ENCODE measurements around the gene PARD3. TPM values are rescaled to one million over a fixed set of nuclear protein-coding genes. Genes with fewer than 3 reads are reported as not detected.

The PARD3 gene
- total RNA-seq, 4 donors from 2014 or later, result 39.2 to 124 (median 48.0) TPM

DNA sequence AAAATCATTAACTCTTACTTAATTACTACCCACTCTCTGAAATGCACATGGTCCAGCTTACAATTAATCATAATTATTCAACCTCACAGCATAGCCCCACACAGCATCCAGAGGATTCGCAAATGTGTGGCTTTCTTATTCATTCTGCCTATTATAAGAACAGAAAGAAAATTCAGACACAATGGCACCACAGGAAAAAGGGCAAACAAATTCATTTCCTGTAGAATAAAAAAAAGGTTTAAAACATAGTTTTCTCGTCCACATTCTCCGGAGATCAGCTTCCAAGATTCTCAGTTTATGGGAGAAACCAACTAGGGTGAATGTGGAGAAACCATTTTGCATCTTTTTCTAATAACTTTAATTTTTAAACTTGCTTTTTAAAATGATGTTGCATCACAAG is 201.6 kb downstream of the PARD3 start:
- DNase-seq, result no peak
- no peaks in the 10 kb centered on the region for H3K27me3 ChIP-seq

DNA sequence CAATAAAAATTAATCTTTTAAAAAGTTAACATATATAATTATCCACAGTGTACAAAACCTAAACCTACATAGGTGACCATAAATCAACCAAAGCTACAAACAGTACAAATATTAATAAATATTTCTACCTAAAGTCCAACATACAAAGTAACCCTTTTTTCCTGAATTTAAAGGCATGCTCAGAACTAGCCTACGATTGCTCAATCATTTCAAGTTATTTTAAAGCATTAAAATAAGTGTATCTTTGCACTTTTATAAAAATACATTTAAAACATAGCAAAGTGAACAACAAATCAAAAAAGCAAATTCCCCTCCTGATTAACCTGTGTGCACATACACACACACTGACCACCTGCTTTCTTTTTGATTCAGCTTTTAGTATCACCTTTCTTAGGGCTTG is 202.2 kb downstream of the PARD3 start:
- TF ChIP-seq, protein P1, sequence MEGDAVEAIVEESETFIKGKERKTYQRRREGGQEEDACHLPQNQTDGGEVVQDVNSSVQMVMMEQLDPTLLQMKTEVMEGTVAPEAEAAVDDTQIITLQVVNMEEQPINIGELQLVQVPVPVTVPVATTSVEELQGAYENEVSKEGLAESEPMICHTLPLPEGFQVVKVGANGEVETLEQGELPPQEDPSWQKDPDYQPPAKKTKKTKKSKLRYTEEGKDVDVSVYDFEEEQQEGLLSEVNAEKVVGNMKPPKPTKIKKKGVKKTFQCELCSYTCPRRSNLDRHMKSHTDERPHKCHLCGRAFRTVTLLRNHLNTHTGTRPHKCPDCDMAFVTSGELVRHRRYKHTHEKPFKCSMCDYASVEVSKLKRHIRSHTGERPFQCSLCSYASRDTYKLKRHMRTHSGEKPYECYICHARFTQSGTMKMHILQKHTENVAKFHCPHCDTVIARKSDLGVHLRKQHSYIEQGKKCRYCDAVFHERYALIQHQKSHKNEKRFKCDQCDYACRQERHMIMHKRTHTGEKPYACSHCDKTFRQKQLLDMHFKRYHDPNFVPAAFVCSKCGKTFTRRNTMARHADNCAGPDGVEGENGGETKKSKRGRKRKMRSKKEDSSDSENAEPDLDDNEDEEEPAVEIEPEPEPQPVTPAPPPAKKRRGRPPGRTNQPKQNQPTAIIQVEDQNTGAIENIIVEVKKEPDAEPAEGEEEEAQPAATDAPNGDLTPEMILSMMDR (IDR thresholded peaks at IDR 0.05), result no peak
- TF ChIP-seq POLR2A (IDR thresholded peaks at IDR 0.05), result no peak
- Histone ChIP-seq H3K27me3 (no peaks in the 10 kb centered on the region), H3K9me3 (no peaks in the 10 kb centered on the region), H3K4me3 (no peak overlapping the region), H3K36me3 (no peaks in the 10 kb centered on the region), H3K4me1 (no peaks in the 10 kb centered on the region), H3K27ac (no peak overlapping the region)
- DNase-seq, result no peak

More for the DNA sequence above, 201.6 kb downstream of the PARD3 start:
- Histone ChIP-seq H3K4me3 (no peak overlapping the region), H3K27ac (no peak overlapping the region), H3K4me1 (no peaks in the 10 kb centered on the region), H3K36me3 (no peaks in the 10 kb centered on the region), H3K9me3 (no peaks in the 10 kb centered on the region)
- no peak for TF ChIP-seq POLR2A (IDR thresholded peaks at IDR 0.05)
- TF ChIP-seq, protein P1 (IDR thresholded peaks at IDR 0.05), result no peak

DNA sequence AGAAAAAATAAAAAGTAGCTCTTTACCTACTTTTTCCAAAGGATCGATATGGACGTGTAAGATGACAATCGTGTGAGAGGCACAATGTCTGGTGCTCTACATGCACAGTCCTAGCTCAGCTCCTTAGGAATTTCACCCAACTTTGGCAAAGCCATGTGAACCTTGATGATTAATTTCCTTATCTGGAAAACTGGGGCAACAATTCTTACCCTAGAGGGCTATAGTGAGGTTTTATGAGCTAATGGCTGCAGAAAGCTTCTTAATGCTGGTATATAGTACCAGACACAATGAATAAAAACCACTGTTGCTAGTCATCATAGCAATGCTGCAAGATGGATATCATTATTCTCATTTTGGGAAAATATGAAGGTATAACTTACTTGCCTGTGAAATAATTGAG is 202.7 kb downstream of the PARD3 start:
- no peaks in the 10 kb centered on the region for H3K9me3 ChIP-seq
- TF ChIP-seq POLR2A (IDR thresholded peaks at IDR 0.05), result no peak
- TF ChIP-seq, protein P1 (IDR thresholded peaks at IDR 0.05), result no peak
- H3K27me3 ChIP-seq, result no peaks in the 10 kb centered on the region
- no peaks in the 10 kb centered on the region for H3K36me3 ChIP-seq
- no peak overlapping the region for H3K27ac ChIP-seq
- H3K4me1 ChIP-seq, result no peaks in the 10 kb centered on the region
- no peak for DNase-seq
- no peak overlapping the region for H3K4me3 ChIP-seq

DNA sequence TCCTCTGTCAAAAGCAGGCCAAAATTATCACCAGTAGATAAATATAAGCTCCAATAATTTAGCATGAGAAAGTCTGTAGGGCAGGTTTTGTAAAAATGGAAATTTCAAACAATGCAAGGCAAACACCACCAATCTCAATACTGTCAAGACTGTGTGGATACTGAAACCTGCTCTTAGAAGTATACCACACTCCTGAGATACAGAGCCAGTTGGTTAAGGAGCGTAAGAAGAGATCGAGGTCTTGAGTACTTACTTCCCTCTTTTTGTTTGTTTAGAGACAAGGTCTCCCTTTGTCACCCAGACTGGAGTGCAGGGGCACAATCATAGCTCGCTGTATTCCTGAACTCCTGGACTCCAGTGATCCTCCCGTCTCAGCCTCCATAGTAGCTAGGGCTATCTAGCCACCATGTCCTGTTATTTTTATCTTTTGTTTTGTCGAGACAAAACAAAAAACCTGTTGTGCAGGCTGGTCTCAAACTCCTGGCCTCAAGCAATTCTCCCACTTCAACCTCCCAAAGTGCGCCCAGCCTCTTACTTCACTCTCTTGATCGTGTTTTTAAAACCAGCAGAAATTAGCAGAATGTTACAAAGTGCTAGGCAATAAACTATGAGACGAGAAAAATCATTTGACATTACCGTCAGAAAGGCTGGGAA is 205.7 kb downstream of the PARD3 start:
- TF ChIP-seq, protein P1 (IDR thresholded peaks at IDR 0.05), result no peak
- TF ChIP-seq POLR2A (IDR thresholded peaks at IDR 0.05), result no peak
- no peak overlapping the region for H3K27ac ChIP-seq
- H3K4me3 ChIP-seq, result no peak overlapping the region

DNA sequence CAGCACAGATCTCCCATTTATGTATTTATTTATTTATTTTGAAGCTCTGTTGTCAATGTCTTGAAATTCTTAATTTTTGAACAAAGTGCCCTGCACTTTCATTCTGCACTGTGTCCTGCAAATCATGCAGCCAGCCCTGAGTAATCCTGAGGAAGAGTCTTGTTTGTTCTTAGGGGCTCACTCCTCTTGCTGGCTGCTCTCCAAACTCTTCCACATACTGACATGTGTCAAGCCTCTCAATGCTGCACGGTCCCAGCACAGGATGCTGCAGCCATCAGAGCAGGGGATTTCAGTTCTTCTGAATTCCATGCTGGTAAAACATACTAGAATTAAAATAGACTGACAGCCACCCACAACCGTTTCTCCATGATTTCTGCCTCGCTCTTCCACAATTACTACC is 207.2 kb downstream of the PARD3 start:
- no peak overlapping the region for H3K4me3 ChIP-seq
- no peaks in the 10 kb centered on the region for H3K9me3 ChIP-seq
- no peak for TF ChIP-seq POLR2A (IDR thresholded peaks at IDR 0.05)
- TF ChIP-seq, protein P1 (IDR thresholded peaks at IDR 0.05), result no peak
- DNase-seq, result no peak
- no peak overlapping the region for H3K27ac ChIP-seq
- no peaks in the 10 kb centered on the region for H3K36me3 ChIP-seq
- no peaks in the 10 kb centered on the region for H3K27me3 ChIP-seq
- no peaks in the 10 kb centered on the region for H3K4me1 ChIP-seq

More for the DNA sequence above, 205.7 kb downstream of the PARD3 start:
- DNase-seq, result no peak
- H3K4me1 ChIP-seq, result no peaks in the 10 kb centered on the region
- H3K36me3 ChIP-seq, result no peaks in the 10 kb centered on the region
- no peaks in the 10 kb centered on the region for H3K27me3 ChIP-seq
- no peaks in the 10 kb centered on the region for H3K9me3 ChIP-seq

Data from Peyer's patch (tissue), 4 donors.